Right ventricle myocardium superior (tissue), 1 donor: ENCODE measurements around the gene SCAF1. TPM values are rescaled to one million over a fixed set of nuclear protein-coding genes. Genes with fewer than 3 reads are reported as not detected.

Experiments
- ATAC-seq: fragments of 200-7000 bp; cut with Tn5 transposase; one replicate; pipeline ENCODE4 v1.9.1; 2020; ENCODE audit warnings: mild to moderate bottlenecking; ENCODE audit not compliant: poor library complexity
- DNase-seq: peaks from one replicate; pipeline ENCODE4 v3.0.0-alpha.2; 2020
- intact Hi-C: fragments of 100-400 bp; cut with DNase I; formaldehyde crosslinking; loops from one replicate; pipeline ENCODE4 v1.11.2; 2022
- total RNA-seq: library from RNA; stranded (reverse); fragmentation: NEBNext Ultra II Directional; extraction: Animal tissue kit (Norgen Biotek cat#: 25700); gene quantifications from one replicate; pipeline ENCODE4 v1.2.1, GENCODE V29; 2021
- donor health status: DM: no; HTN: yes; CAD: no; lungs with severe emphysema.

The SCAF1 gene
- total RNA-seq, 1 donor from 2014 or later, result 42.0 TPM

DNA sequence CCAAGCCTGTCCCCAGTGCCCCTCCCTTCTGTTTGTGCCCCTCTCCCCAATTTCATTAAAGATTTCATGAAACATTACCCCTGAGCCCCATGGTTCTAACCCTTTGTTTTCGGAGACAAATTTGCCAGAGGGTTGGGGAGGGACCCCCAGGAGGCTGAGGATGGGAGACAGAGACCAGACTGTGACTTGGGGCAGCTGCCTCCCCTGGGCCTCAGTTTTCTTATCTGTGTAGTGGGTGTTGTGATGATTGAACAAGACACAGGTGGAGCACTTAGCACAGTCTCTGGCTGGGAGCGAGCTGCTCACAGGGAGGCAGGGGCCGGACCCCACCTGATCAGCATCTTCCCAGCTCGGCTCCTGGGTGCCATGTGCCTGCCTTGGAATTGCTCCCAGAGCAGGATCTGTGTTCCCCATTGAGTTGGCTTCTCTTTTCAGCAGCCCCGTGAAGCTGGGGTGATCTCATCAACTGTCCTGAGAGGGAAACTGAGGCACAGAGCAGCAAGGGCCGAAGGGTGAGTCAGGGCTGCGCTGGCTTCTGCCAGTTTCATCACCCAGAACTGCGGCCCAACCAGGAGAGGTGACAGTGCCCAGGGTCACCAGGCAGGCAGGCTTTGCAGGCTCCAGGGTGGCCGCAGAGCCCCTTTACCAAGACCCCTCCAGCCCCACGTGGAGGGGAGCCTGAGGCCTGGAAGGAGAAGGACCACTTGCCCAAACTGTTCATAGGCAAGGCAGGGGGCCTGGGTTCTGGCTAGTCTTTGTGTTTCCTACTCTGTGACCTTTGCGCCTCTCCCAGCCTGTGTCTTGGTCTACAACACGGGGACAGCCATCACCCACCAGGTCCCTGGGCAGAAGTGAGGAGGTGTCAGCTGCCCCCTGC lies 16.8 kb downstream of the SCAF1 start:
- DNase-seq (no peak), ATAC-seq (no peak)
- intact Hi-C loops, result no loop called here

DNA sequence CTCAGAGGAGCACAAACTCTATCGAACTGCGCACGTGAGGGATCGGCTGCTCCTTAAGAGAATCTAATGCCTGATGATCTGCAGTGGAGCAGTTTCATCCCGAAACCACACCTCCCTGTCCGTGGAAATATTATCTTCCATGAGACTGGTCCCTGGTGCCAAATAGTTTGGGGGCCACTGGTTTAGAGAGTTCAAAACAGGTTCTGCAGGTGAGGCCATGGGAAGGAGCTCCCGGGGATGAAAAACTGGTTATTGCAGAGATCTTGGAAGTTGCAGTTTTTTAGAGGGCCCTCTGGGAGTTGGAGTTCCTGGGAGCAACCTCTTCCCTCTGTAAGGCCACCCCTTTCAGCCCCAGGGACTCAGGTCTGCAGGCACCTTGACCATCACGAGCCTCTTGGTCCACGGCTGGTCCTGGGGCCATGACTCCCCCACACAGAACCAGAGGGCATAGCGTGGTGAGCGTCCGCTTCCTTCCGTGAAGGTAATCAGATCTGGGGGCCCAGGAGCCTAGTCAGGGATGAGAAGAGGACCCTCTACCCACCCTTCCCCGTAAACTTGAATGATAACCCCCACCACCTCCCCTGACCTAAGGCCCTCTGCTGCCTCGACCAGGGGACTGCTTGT lies 18.4 kb downstream of the SCAF1 start:
- ATAC-seq (no peak), DNase-seq (no peak)
- intact Hi-C loops, result no loop called here

DNA sequence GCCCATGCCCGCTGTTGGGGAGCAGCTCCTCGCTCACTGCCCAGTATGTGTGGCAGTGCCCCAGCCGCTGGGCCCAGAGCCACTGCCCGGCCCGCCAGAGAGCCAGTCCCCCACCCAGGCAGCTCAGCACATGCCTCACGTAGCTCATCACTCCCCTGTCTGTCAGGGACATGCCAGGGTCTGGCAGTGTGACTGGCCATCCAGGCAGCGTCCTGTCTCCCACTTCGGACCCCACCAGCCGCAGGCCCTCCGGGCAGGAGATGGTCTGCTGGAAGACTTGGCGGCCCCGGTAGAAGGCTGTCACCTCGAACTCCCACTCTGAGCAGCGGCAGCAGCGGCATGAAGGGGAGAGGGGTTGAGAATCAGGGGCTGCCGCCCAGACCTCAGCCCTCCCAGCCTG lies 20.0 kb downstream of the SCAF1 start:
- ATAC-seq (no peak), DNase-seq (no peak)
- intact Hi-C loops, result no loop called here

DNA sequence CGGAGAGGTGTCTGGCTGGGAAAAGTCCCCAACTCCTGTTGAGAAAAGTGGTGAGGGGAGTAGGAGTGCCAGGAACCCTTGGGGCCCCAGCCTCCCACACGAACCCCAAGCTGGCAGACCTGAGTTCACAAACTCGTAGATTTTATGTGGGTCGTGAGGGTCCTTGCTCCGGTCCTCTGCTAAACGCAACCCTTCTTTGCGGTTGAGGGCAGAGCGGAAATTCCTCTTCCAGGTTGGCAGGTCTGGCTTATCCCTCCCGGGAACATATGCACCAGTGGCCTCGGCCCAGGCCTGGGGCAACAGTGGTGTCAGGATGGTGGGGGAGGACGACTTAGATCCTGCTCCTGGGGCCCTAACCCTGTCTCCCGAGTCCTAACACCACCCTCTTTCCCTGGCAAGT lies 21.2 kb downstream of the SCAF1 start:
- intact Hi-C loops, result no loop called here
- no peak for DNase-seq
- no peak for ATAC-seq

DNA sequence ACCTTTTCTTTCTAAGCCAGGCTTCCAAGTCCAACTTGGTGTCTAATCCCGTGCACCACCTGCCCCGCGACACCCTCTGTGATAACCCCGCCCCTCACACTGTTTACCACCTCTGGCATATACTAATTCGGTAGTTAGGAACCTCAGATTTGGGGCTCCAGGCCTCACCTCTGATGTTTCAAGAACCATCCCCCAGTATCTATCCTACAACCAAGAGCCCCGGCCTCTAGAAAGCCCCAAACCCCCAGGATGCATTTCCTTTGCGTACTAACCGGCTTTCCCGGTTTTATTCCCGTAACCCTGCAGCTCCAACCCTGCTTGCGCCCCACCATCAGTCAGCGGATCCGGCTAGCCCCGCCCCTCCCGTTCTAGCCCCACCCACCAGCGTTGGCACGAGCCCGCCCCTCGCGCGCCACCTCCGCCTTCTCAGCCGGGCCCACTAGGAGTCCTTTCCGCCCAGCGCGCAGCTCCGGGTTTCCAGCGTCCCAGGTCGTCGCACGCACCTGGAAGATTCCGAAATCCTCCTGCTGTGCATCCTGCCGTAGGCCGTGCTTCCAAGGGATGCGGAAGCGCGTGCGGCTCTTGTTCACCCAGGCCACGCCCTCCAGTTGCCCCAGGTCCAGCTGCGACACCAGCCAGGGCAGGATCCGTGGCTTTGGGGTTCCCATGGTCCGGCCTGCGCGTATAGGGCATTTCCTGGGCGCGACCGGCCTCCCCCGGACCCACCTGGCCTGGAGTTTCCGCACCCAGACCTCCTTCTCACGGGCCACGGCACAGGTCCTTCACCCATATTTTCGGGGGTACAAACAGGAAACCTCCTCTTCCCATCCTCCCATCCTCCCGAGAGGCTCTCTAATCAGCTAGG lies 22.4 kb downstream of the SCAF1 start:
- peak; percentile 94 for DNase-seq
- intact Hi-C loops, result no loop called here
- ATAC-seq, result peak; percentile 85

DNA sequence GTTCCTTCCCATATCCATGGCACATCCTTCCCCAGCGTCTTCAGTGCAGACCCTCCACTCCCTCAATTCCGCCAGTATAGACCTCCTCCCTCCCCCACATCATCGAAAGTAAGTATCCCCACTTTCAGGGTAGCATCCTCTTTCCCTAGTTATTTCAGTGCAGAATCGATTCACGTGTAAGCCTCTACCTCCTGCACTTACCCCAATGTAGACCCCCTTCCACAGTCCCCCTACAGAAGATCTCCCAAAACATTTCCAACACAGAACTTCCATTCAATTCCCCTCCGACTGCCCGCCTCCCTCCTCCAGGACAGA lies 23.0 kb downstream of the SCAF1 start:
- intact Hi-C loops, result no loop called here

DNA sequence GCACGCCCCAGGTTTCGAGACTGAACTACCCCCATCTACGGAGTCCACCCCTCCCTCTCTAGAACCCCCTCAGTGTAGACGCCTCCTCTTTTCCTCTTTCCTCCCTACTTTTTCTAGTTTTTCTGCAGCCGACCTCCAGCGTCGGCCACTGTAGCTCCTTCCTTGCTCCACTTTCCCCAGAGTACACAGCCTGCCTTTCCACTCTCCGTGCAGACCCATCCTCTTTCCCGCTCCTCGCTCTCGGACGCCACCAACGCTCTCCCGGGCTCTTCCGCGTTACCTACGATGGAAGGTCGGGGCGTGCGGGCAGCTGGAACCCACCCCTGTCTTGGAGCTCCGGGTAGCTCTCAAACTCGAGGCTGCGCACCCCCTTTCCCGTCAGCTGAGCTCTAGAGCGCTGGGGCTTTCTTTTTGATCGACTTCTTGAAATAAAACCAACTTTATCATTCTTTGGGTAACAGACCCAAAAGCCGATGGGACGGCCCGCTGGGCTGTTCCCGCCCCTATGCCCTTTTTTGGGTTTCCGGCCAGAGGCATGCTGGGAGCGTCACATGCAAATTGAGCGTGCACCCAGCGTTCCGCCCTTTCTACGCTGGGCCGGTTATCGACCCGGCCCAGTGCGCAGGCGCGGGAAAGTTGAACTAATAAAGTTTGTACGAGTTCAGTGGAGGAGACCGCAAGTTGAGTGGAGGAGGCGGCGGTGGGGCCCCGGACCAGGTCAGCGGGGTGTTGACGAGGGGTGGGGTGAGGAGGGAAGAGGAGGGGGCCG lies 23.5 kb downstream of the SCAF1 start, which contains the start of the genes BCL2L12 and IRF3:
TSS of gene BCL2L12 (plus strand) at position 583 of the 769 bp plus-strand sequence. CDS start 760 bp downstream, outside the sequence.
TSS of gene IRF3 (minus strand) at position 507 of the 769 bp plus-strand sequence. CDS start 1,019 bp downstream, outside the sequence.
- intact Hi-C loops, result no loop called here
- DNase-seq, result peak; percentile 98
- ATAC-seq, result peak; percentile 95

More for the DNA sequence above, 23.0 kb downstream of the SCAF1 start:
- DNase-seq, result no peak
- ATAC-seq, result no peak

DNA sequence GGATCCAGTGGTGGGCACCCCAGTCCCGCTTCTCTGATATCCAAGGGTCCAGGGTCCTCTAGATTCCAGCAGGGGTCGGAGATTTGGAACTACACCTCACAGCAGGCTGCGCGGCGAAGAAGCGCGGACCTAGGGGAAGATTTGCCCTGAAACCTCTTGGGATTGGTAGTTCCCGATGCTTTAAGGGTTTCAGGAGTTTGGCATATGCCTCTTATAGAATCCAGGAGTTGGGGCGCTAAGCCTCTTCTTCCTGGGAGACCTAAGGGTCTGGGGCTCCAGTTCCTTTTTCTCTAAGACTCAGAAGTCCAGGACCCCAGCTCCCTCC lies 24.1 kb downstream of the SCAF1 start:
- intact Hi-C loops, result no loop called here
- DNase-seq, result no peak
- no peak for ATAC-seq

DNA sequence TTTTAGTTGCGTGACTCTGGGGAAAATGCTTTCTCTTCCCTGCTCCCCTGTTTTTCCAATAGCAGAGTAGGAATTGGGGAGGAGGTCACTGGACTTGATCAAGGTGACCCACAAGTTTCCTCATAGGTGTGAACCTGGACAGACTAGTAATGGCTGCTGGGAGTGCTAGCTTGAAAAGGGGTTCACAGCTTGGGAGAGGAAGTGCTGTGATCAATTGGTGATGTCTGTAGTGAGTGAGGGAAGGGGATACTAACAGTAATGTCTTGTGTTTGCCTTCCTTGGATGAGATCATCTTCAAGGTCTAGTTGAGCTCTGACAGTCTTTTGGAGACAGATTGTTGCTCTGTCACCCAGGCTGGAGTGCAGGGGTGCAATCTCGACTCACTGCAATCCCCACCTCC lies 25.5 kb downstream of the SCAF1 start:
- ATAC-seq (no peak), DNase-seq (no peak)
- intact Hi-C loops, result no loop called here

DNA sequence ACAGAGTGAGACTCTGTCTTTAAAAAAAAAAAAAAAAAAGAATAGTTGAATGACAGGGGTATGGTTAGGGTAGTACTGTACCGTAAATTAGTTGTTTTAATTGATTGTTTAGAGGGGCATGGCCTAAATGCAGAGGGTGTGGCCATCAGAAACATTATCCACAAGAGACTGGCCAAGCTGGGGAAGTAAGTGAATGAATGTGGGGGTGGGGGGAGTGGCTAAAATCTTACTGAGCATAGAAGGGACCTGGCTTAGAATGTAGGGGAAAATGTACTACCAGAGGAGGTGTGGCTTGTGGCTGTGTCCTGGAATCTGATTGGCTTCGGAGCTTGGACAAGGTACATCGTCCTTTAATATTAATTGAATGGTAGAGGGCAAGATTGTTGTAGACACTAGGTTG lies 27.5 kb downstream of the SCAF1 start:
- intact Hi-C loops, result no loop called here
- ATAC-seq (no peak), DNase-seq (no peak)

DNA sequence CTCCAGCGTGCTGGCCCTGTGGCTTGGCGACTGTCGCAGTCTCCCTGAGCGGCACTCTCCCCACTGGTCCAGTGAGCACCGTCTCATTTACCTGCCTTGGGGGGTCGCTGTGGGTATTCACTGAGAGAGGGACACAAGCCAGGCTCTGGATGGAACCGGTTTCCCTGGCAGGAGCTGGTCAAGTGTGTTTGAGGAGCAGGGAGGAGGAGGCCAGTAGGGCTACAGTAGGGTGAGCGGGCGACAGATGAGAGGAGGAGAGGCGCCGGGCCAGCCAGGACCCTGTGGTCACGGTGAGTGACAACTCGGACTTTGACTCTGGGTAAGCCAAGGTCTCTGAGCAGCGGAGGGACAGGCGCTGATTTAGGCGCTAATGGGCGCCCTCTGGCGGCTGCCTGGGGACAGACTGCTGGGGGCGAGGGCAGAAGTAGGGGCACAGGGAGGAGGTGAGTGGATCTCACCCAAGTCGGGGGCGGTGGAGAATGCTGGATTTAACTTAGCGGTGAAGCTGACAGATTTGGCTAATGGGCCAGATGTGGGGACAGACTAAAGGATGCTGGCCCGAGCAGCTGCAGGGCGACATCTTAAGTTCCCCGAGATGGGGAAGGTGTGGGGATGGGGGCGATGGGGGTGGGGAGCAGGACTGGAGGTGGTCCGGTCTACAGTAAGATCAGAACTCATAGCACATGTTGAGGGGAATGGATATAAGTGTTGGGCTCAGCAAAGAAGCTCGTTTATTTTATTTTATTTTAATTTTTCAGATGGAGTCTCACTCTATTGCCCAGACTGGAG lies 30.3 kb downstream of the SCAF1 start:
- intact Hi-C loops, result loop anchor here (10.0 kb wide), 1 partner anchor 192 kb away; the partner anchor contains the start of gene PNKP
- peak; percentile 85 for DNase-seq

DNA sequence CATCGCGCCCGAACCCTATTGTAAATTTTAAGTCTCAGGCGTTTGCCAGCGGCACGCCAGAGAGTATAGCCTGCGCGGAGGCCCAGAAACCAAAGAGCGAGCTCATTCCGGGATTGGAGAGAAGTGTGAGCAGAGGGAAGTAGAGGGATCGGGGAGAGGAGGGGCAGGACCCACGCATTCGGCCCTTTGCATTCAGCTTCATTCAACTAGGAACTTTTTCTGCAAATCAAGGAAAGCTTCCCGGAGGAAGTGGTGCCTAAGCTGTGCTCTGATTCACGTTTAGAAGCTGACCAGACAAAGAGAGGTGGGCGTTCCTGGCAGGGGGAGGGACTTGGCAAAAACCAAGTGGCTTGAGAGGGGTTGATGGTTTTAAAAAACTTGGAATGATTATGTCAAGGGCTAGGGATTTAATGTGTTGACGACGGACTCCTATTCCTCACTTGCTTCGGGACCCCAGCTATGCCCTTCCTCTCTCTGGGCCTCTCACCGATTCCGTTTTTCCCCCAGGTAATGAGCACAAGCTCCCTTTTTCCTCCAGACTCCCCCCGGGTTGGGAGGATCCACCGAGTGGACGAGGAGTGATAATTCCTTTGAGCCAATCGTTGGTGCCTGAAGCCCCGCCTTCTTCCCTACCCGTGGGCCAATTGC lies 34.3 kb downstream of the SCAF1 start:
- intact Hi-C loops, result loop anchor here (5.0 to 10.0 kb wide), 2 partner anchors 169 to 189 kb away; partner anchors contain the start of gene PNKP
- DNase-seq, result peak; percentile 86

More for the DNA sequence above, 30.3 kb downstream of the SCAF1 start:
- no peak for ATAC-seq

DNA sequence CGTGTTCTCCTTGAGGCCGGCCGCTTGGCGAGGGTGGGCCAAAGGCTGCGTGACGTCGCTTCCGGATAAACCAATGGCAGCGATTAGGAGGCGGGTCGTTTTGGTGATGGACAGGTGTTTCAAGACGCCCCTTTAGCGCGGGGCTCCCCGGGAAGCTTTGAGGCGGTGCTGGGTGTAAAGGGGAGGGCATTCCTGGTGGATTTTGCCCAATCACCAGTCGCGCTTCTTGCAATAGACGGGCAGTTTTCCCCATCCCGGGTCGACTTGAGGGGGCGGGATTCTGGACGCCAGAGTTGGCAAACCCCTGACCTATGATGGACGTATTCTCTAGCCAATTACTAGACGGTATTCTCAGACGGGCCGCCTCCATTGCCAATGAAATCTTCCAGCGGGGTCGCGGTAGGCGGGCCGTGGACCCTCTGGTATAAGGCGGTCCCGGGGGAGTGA lies 34.8 kb downstream of the SCAF1 start:
- intact Hi-C loops, result loop anchor here (5.0 to 10.0 kb wide), 2 partner anchors 170 to 188 kb away; partner anchors contain the start of gene PNKP
- peak; percentile 85 for ATAC-seq
- DNase-seq, result peak; percentile 100

More for the DNA sequence above, 34.3 kb downstream of the SCAF1 start:
- peak; percentile 63 for ATAC-seq

DNA sequence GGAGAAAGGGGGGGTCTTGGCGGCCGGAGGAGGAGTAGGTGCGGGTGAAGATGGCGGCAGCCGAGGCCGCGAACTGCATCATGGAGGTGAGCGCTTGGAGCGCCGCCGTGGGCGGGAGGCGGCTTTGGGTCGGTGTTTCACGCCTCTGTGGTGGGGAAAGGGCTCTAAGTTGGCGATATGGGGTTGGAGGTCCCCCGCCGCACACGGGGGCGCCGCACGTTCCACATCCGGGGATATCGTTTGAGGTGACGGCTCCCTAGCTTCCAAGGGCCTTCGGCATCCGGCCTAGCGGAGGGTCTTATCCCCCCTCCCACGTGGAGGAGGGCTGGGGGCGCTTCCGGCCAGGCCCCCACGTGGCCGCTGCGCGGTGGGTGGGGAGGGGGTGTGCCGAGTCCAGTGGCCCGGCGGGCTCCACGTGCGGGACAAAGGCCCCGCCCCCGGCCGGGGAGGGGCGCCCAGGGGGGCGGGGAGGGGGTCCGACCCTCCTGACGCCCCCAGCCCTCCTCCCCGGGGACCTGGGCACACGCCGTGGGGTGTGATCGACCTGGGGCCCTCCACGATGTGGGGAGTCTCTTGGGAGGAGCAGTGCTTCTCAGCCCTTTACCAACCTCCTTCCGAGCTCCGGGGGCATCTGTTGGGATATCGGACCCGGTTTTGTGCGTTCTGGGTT lies 35.4 kb downstream of the SCAF1 start, which contains the start of gene PRMT1:
TSS of gene PRMT1 (plus strand) at position 41 of the 670 bp plus-strand sequence. CDS start at position 51, 10 bp downstream.
- intact Hi-C loops, result loop anchor here (5.0 to 10.0 kb wide), 2 partner anchors 170 to 187 kb away; partner anchors contain the start of gene PNKP
- DNase-seq (peak; percentile 63), ATAC-seq (peak; percentile 1)

DNA sequence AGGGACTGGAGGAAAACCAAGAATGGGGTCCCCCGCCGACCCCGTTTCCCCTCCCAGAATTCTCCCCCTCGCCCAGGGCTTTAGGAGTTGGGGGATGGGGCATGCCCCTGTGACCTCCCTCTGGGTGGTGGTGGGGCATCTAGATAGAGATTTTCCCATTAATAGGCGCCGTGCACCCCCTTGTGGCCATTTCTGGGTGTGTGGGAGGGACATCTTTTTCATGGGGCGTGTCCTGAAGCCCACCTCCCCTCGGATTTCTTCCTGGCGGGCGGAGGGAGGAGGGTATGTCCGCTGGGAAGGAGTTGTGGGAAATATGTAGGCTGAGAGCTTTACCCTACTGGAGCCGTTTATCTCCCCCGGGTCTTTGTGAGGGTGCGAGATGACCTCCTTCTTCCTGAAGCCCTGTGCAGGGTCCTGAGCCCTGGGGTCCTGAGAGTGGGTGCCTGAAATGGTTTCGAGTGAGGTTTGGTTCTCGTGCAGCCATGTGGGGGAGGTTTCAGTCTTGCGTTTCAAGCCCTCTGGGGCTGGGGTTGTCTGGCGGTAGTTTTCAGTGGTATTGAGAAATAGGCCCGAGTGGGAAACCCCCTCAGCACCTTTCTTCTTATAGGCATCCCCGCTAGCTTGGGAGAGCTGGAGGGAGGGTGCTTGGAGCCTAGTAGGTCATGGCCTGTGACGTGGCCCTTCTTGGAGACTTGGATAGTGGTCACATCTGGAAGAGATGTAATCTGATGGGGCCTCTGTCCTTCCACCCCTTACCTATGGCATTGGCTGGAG lies 36.1 kb downstream of the SCAF1 start:
- ATAC-seq (no peak), DNase-seq (peak; percentile 85)
- intact Hi-C loops, result loop anchor here (5.0 to 10.0 kb wide), 2 partner anchors 171 to 187 kb away; partner anchors contain the start of gene PNKP
